CD4-positive, CD25-positive, alpha-beta regulatory T cell (primary cell): ENCODE measurements around the gene CACNB3. TPM values are rescaled to one million over a fixed set of nuclear protein-coding genes. Genes with fewer than 3 reads are reported as not detected.

Experiments used
- ATAC-seq, 2 donors: fragments of 150-1000 bp; cut with Tn5 transposase; one replicate each; pipeline ENCODE4 v1.10.0; 2021; ENCODE audit warnings: low read depth in 2 of 2, moderate number of reproducible peaks in 2 of 2, moderate library complexity in 1 of 2
- DNase-seq, 3 donors: peaks; one replicate each; pipeline versions ENCODE4 v3.0.0 to v3.0.0-alpha.2; 2012 to 2022; ENCODE audit warnings: mixed read lengths in 1 of 3
- H3K27ac ChIP-seq: one replicate; pipeline ENCODE4 v1.7.0; 2013; ENCODE audit warnings: mild to moderate bottlenecking, low read length; ENCODE audit not compliant: insufficient read depth, poor library complexity, severe bottlenecking
- H3K27me3 ChIP-seq: one replicate; pipeline ENCODE4 v1.7.0; 2013; ENCODE audit warnings: low read length; ENCODE audit not compliant: control insufficient read depth, insufficient read depth
- H3K36me3 ChIP-seq: one replicate; pipeline ENCODE4 v1.7.0; 2013; ENCODE audit warnings: mild to moderate bottlenecking, low read length, moderate library complexity; ENCODE audit not compliant: control insufficient read depth, insufficient read depth
- H3K4me1 ChIP-seq: 2 replicates; pipeline ENCODE4 v1.7.0; 2013; ENCODE audit warnings: mild to moderate bottlenecking, low read length; ENCODE audit not compliant: insufficient read depth, control insufficient read depth, poor library complexity, severe bottlenecking
- H3K4me3 ChIP-seq: one replicate; pipeline ENCODE4 v1.7.0; 2013; ENCODE audit warnings: low read depth, mild to moderate bottlenecking, low read length, moderate library complexity
- H3K9me3 ChIP-seq, 2 experiments: 1 replicate in 1 of 2; 2 replicates in 1 of 2; pipeline ENCODE4 v1.7.0; 2013; ENCODE audit warnings: low read length in 2 of 2, mild to moderate bottlenecking in 1 of 2, moderate library complexity in 1 of 2; ENCODE audit not compliant: control insufficient read depth in 2 of 2
- H3K27ac Mint-ChIP-seq, 3 donors: one replicate each; pipeline ENCODE4 v1.8.0; 2020 to 2022; ENCODE audit warnings: mild to moderate bottlenecking in 3 of 3, mixed read lengths in 3 of 3, moderate library complexity in 2 of 3
- H3K27me3 Mint-ChIP-seq: one replicate; pipeline ENCODE4 v1.8.0; 2022; ENCODE audit warnings: mild to moderate bottlenecking, mixed read lengths
- H3K36me3 Mint-ChIP-seq: one replicate; pipeline ENCODE4 v1.8.0; 2020; ENCODE audit warnings: mixed read lengths
- H3K4me1 Mint-ChIP-seq, 4 donors: one replicate each; pipeline ENCODE4 v1.8.0; 2020 to 2022; ENCODE audit warnings: mixed read lengths in 4 of 4, mild to moderate bottlenecking in 1 of 4
- H3K4me3 Mint-ChIP-seq, 4 donors: one replicate each; pipeline ENCODE4 v1.8.0; 2020 to 2022; ENCODE audit warnings: mild to moderate bottlenecking in 4 of 4, mixed read lengths in 4 of 4, moderate library complexity in 3 of 4
- H3K9me3 Mint-ChIP-seq, 7 donors: one replicate each; pipeline ENCODE4 v1.8.0; 2020 to 2022; ENCODE audit warnings: mixed read lengths in 7 of 7, mild to moderate bottlenecking in 3 of 7, moderate library complexity in 2 of 7
- polyA plus RNA-seq, 4 donors: library from polyadenylated mRNA; unstranded; fragments of 300-500 nt; fragmentation: Illumina TruSeq; gene quantifications; one replicate each; pipeline ENCODE4 v1.2.3, GENCODE V29; 2021
- total RNA-seq: library from RNA; stranded (reverse); gene quantifications from one replicate; pipeline ENCODE4 v1.2.3, GENCODE V29; 2022

CACNB3 gene
- total and polyA plus RNA-seq, 5 donors from 2014 or later: 0.32 to 9.1 (median 1.3) TPM

- peak overlapping the region in 2 of 3 donors; percentile 54 to 65 for H3K27ac Mint-ChIP-seq
- Histone ChIP-seq H3K27ac (no peak overlapping the region), H3K27me3 (no peaks in the 10 kb centered on the region), H3K36me3 (no peaks in the 10 kb centered on the region), H3K9me3 (no peaks in the 10 kb centered on the region), H3K4me3 (no peak overlapping the region), H3K4me1 (peaks cover 34% of the 10 kb centered on the region)
- H3K9me3 Mint-ChIP-seq: no peaks in the 10 kb centered on the region
- no peaks in the 10 kb centered on the region for H3K36me3 Mint-ChIP-seq
- no peak for ATAC-seq
- peaks cover 6 to 49% (median 15%) of the 10 kb centered on the region in 4 donors for H3K4me1 Mint-ChIP-seq
- H3K4me3 Mint-ChIP-seq: peak overlapping the region; percentile 90 to 96 (median 92)
- H3K27me3 Mint-ChIP-seq: peaks cover 11% of the 10 kb centered on the region
- DNase-seq: no peak
Measured at GRCh38 chr12:48816143-48816854, 2.0 kb upstream of the CACNB3 start.

GRCh38 chr12:48818831-48819590, 715 bp downstream of the CACNB3 start:
- H3K4me1 Mint-ChIP-seq: peaks cover 6 to 40% (median 17%) of the 10 kb centered on the region in 4 donors
- H3K36me3 Mint-ChIP-seq: no peaks in the 10 kb centered on the region
- peak overlapping the region in 1 of 3 donors; percentile 82 for H3K27ac Mint-ChIP-seq
- peak in 1 of 3 donors; percentile 14 for DNase-seq
- H3K9me3 Mint-ChIP-seq: no peaks in the 10 kb centered on the region
- H3K27me3 ChIP-seq: no peaks in the 10 kb centered on the region
- no peak overlapping the region for H3K4me3 ChIP-seq
- H3K4me3 Mint-ChIP-seq: peak overlapping the region; percentile 85 to 93 (median 89)
- no peaks in the 10 kb centered on the region for H3K9me3 ChIP-seq
- H3K27me3 Mint-ChIP-seq: peaks cover 18% of the 10 kb centered on the region
- ATAC-seq: no peak
- no peak overlapping the region for H3K27ac ChIP-seq
- H3K36me3 ChIP-seq: no peaks in the 10 kb centered on the region
- peaks cover 35% of the 10 kb centered on the region for H3K4me1 ChIP-seq

GRCh38 chr12:48819986-48820725, 1.9 kb downstream of the CACNB3 start:
- Histone ChIP-seq H3K4me3 (no peak overlapping the region), H3K27ac (no peak overlapping the region), H3K9me3 (no peaks in the 10 kb centered on the region), H3K36me3 (no peaks in the 10 kb centered on the region), H3K4me1 (peaks cover 26% of the 10 kb centered on the region), H3K27me3 (no peaks in the 10 kb centered on the region)
- no peak for DNase-seq
- Mint-ChIP-seq H3K27ac (no peak overlapping the region), H3K4me3 (peak overlapping the region; percentile 52 to 91 (median 78)), H3K9me3 (no peaks in the 10 kb centered on the region), H3K4me1 (peaks cover 6 to 37% (median 18%) of the 10 kb centered on the region in 4 donors), H3K27me3 (peaks cover 18% of the 10 kb centered on the region), H3K36me3 (no peaks in the 10 kb centered on the region)
- ATAC-seq: no peak

- peaks cover 4% of the 10 kb centered on the region for H3K36me3 Mint-ChIP-seq
- H3K4me1 ChIP-seq: peaks cover 15% of the 10 kb centered on the region
- H3K27ac Mint-ChIP-seq: peak overlapping the region in 1 of 3 donors; percentile 32
- no peaks in the 10 kb centered on the region for H3K9me3 ChIP-seq
- DNase-seq (no peak), ATAC-seq (no peak)
- H3K27ac ChIP-seq: no peak overlapping the region
- no peaks in the 10 kb centered on the region for H3K9me3 Mint-ChIP-seq
- H3K27me3 ChIP-seq: no peaks in the 10 kb centered on the region
- no peaks in the 10 kb centered on the region for H3K36me3 ChIP-seq
- peaks cover 0 to 22% (median 8%) of the 10 kb centered on the region in 4 donors for H3K4me1 Mint-ChIP-seq
- peak overlapping the region in 1 of 4 donors; percentile 79 for H3K4me3 Mint-ChIP-seq
- no peak overlapping the region for H3K4me3 ChIP-seq
- H3K27me3 Mint-ChIP-seq: peaks cover 12% of the 10 kb centered on the region
Measured at GRCh38 chr12:48822139-48822538, 3.8 kb downstream of the CACNB3 start.

- Histone ChIP-seq H3K9me3 (no peaks in the 10 kb centered on the region), H3K4me1 (peaks cover 12% of the 10 kb centered on the region), H3K4me3 (no peak overlapping the region), H3K27ac (no peak overlapping the region), H3K27me3 (no peaks in the 10 kb centered on the region), H3K36me3 (no peaks in the 10 kb centered on the region)
- H3K36me3 Mint-ChIP-seq: peaks cover 4% of the 10 kb centered on the region
- DNase-seq (no peak), ATAC-seq (no peak)
- H3K4me1 Mint-ChIP-seq: peaks cover 0 to 16% (median 5%) of the 10 kb centered on the region in 4 donors
- H3K27ac Mint-ChIP-seq: peak overlapping the region in 1 of 3 donors; percentile 9
- no peaks in the 10 kb centered on the region for H3K9me3 Mint-ChIP-seq
- H3K27me3 Mint-ChIP-seq: peaks cover 10% of the 10 kb centered on the region
- H3K4me3 Mint-ChIP-seq: peak overlapping the region in 1 of 4 donors; percentile 79
Measured at GRCh38 chr12:48822711-48823110, 4.4 kb downstream of the CACNB3 start.

- Histone ChIP-seq H3K4me3 (no peak overlapping the region), H3K27me3 (no peaks in the 10 kb centered on the region), H3K27ac (no peak overlapping the region), H3K4me1 (peaks cover 7% of the 10 kb centered on the region), H3K9me3 (no peaks in the 10 kb centered on the region), H3K36me3 (peaks cover 4% of the 10 kb centered on the region)
- peak overlapping the region in 1 of 4 donors; percentile 4 for H3K4me3 Mint-ChIP-seq
- peak overlapping the region in 1 of 3 donors; percentile 53 for H3K27ac Mint-ChIP-seq
- DNase-seq: no peak
- H3K4me1 Mint-ChIP-seq: peaks cover 0 to 12% (median 5%) of the 10 kb centered on the region in 4 donors
- no peaks in the 10 kb centered on the region for H3K9me3 Mint-ChIP-seq
- H3K36me3 Mint-ChIP-seq: peaks cover 4% of the 10 kb centered on the region
- peaks cover 10% of the 10 kb centered on the region for H3K27me3 Mint-ChIP-seq
- no peak for ATAC-seq
Measured at GRCh38 chr12:48823281-48823680, 5.0 kb downstream of the CACNB3 start.

- Mint-ChIP-seq H3K36me3 (peaks cover 4% of the 10 kb centered on the region), H3K27ac (peak overlapping the region; percentile 23 to 56 (median 53)), H3K27me3 (peaks cover 10% of the 10 kb centered on the region)
Measured at GRCh38 chr12:48824112-48824511, 5.8 kb downstream of the CACNB3 start.

More at GRCh38 chr12:48824112-48824511, 5.8 kb downstream of the CACNB3 start:
- no peaks in the 10 kb centered on the region for H3K27me3 ChIP-seq
- peaks cover 12% of the 10 kb centered on the region for H3K36me3 ChIP-seq
- no peak overlapping the region for H3K4me3 ChIP-seq
- Mint-ChIP-seq H3K4me1 (peaks cover 0 to 12% (median 8%) of the 10 kb centered on the region in 4 donors), H3K9me3 (no peaks in the 10 kb centered on the region), H3K4me3 (peak overlapping the region in 1 of 4 donors; percentile 4)
- DNase-seq (peak in 2 of 3 donors; percentile 13 to 40), ATAC-seq (peak; percentile 38 to 59)
- H3K9me3 ChIP-seq: no peaks in the 10 kb centered on the region
- peaks cover 3% of the 10 kb centered on the region for H3K4me1 ChIP-seq
- H3K27ac ChIP-seq: no peak overlapping the region
